NB4 (cell line): ENCODE measurements around the gene EBF4.

Source experiments
- TF ChIP-seq, protein P1 (sequence below): IDR thresholded peaks from 2 replicates; pipeline ENCODE4 v1.6.1; 2011; ENCODE audit warnings: low read depth, low read length
- TF ChIP-seq, protein P2 (sequence below): IDR thresholded peaks from one replicate; pipeline ENCODE4 v1.5.1; 2012; ENCODE audit warnings: low read depth, low read length

DNA sequence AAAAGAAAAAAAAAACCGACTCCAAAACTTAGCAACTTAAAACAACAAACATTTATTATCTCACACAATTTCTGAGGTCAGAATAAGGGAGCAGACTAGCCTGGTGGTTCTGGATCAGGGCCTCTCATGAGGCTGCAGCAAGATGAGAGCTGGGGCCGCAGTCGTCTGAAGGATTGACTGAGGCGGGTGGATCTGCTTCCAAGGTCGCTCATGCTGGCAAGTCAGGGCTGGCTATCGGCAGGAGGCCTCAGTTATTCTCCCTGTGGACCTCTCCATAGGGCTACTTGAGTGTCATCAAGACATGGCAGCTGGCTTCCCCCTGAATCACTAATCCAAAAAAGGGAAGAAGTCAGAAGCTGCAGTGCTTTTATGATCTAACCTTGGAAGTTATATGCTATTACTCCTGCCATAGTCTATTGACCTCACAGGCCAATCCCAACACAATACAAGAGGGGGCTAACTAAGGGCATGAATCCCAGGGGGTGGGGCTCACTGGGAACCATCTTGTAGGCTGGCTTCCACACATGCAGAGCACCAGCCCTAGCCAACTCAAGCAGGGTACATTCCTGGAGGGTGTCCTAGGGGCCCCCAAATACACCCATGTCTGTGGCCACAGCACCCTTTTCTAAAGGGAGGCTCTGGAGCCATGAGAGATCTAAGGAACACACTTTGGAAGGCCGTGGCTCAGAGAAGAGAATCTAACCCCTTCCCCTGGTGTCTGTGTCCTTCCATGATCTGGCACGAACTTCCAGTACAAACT, 11.3 kb downstream of the EBF4 start:
- TF ChIP-seq, protein P1, sequence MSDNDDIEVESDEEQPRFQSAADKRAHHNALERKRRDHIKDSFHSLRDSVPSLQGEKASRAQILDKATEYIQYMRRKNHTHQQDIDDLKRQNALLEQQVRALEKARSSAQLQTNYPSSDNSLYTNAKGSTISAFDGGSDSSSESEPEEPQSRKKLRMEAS = no peak
- TF ChIP-seq, protein P2, sequence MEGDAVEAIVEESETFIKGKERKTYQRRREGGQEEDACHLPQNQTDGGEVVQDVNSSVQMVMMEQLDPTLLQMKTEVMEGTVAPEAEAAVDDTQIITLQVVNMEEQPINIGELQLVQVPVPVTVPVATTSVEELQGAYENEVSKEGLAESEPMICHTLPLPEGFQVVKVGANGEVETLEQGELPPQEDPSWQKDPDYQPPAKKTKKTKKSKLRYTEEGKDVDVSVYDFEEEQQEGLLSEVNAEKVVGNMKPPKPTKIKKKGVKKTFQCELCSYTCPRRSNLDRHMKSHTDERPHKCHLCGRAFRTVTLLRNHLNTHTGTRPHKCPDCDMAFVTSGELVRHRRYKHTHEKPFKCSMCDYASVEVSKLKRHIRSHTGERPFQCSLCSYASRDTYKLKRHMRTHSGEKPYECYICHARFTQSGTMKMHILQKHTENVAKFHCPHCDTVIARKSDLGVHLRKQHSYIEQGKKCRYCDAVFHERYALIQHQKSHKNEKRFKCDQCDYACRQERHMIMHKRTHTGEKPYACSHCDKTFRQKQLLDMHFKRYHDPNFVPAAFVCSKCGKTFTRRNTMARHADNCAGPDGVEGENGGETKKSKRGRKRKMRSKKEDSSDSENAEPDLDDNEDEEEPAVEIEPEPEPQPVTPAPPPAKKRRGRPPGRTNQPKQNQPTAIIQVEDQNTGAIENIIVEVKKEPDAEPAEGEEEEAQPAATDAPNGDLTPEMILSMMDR = no peak
